Activated CD4-positive, alpha-beta T cell treated with anti-CD3 and anti-CD28 coated beads, Interleukin-10, Interleukin-2, amounts not matched to agents 100 ng/mL and 50 ng/mL, durations not matched to agents 16 hours and 8 hours (primary cell): ENCODE measurements around the gene SHISA7.
A peak's percentile ranks its signal among the peaks of the same experiment; 100 is the strongest.

Source experiments
- DNase-seq: peaks from one replicate; pipeline ENCODE4 v3.0.0-alpha.2; 2020

SHISA7 gene

DNA sequence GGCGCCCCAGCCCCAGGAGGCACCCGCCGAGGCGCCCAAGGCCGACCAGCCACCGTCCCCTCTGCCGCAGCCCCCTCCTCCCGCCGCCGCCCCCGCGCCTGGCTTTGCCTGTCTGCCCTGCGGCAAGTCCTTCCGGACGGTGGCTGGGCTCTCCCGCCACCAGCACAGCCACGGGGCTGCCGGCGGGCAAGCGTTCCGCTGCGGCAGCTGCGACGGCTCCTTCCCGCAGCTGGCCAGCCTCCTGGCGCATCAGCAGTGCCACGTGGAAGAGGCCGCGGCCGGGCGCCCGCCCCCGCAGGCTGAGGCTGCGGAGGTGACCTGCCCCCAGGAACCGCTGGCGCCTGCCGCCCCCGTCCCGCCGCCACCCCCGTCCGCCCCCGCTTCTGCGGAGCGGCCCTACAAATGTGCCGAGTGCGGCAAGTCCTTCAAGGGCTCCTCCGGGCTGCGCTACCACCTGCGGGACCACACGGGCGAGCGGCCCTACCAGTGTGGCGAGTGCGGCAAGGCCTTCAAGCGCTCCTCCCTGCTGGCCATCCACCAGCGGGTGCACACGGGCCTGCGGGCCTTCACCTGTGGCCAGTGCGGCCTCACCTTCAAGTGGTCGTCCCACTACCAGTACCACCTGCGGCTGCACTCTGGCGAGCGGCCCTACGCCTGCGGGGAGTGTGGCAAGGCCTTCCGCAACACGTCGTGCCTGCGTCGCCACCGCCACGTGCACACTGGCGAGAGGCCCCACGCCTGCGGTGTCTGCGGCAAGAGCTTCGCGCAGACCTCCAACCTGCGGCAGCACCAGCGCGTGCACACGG is 39.3 kb upstream of the SHISA7 start:
- no peak for DNase-seq

DNA sequence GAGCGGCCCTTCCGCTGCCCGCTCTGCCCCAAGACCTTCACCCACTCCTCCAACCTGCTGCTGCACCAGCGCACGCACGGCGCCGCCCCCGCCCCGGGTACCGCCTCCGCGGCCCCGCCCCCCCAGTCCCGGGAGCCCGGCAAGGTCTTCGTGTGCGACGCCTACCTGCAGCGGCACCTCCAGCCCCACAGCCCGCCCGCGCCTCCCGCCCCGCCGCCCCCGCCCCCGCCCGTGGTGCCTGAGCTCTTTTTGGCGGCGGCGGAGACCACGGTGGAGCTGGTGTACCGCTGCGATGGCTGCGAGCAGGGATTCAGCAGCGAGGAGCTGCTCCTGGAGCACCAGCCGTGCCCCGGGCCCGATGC is 38.7 kb upstream of the SHISA7 start:
- DNase-seq, result no peak

DNA sequence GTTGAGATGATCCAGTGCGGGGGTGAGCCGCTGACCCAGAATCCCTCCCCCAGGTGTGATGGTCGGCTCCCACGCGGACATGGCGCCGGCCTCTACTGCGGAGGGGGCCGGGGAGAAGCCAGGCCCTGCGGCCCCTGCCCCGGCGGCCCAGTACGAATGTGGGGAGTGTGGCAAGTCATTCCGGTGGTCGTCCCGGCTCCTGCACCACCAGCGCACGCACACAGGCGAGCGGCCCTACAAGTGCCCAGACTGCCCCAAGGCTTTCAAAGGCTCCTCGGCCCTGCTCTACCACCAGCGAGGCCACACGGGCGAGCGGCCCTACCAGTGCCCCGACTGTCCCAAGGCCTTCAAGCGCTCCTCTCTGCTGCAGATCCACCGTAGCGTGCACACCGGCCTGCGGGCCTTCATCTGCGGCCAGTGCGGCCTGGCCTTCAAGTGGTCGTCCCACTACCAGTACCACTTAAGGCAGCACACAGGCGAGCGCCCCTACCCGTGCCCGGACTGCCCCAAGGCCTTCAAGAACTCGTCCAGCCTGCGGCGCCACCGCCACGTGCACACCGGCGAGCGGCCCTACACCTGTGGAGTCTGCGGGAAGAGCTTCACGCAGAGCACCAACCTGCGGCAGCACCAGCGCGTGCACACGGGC is 38.2 kb upstream of the SHISA7 start:
- no peak for DNase-seq

DNA sequence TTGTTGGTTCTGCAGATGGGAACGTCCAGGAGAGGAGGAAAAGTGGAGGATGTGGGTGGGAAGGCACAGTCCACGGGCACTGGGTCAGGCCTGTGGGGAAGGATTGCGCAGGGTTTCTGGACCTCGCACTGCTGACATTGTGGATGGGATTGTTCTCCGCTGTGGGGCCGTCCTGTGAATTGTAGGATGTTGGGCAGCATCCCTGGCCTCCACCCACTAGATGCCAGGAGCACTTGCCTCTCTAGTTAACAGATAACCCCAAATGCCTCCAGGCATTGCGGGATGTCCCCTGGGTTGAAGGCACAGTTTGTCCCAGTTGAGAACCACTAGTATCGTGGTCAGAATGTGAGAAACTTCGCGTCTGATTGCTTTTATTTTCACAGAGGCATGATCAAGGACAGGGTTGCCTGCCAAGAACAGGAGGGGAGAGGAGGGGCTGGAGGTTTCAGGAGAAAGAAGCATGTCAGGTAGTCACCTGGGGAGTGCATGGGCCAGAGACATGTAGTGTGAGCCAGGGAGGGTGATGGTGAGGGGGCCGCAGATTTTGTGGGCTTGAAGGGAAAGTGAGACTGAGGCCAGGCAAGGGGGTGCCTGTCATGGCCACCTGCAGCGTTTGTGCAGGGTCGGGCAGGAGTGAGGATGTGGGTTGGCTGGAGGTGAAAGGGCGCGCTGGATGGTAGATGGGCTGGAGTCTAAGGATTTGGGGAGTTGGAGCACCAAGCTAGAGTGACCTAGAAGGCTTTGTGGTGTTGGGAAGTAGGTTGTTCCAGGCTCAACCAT is 36.5 kb upstream of the SHISA7 start:
- no peak for DNase-seq

DNA sequence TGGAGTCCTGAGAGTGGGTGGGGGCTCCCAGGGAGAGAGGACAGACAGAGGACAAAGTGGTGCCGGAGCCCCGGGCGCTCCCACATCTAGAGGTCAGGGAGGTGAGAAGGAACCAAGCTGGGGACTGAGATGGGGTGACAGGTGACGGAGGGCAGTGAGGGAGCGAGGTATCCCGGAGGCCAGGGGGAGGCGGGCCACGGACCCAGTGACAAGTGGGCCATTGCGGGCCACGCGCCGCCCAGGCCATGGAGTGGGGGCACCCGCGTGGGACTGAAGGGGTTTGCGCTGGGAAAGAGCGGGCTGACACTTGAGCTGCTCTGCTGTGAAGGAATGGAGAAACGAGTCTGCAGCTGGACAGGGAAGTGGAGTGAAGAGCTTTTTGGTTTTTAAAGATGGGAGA is 35.9 kb upstream of the SHISA7 start:
- no peak for DNase-seq

DNA sequence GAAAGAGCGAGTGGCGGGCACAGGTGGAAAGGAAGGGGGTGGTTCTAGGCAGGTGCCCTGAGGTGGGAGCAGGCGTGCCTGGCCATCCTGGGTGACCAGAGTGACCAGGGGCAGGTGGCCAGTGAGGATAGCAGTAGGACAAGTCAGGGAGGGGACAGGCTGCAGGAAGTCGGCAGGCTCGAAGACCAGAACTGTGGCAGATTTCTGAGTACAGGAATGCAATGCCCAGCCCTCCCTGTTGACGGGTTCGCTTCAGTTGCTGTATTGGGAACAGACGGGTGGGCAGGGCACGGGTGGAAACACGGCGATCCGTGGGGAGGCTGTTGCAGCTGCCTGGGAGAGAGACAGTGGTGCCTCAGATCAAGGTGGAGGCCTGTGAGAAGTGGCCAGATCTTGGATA is 35.3 kb upstream of the SHISA7 start:
- DNase-seq, result no peak

DNA sequence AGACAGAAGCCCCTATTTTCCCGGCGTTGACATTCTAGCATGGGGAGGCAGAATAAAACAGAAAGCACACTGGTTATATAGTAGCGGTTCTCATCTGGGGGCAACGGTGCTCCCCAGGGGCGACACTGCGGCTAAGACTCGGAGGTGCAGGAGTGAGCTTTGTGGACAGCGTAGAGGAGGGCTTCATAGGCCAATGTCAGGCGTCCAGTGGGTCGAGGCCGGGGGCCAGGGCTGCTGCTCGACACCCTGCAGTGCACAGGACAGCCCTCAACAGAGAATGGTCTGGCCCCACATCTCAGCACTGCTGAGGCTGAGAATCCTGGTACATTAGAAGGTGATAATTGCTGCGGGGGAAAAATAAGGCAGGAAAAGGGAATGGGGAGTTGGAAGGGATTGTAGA is 34.8 kb upstream of the SHISA7 start:
- DNase-seq, result no peak

DNA sequence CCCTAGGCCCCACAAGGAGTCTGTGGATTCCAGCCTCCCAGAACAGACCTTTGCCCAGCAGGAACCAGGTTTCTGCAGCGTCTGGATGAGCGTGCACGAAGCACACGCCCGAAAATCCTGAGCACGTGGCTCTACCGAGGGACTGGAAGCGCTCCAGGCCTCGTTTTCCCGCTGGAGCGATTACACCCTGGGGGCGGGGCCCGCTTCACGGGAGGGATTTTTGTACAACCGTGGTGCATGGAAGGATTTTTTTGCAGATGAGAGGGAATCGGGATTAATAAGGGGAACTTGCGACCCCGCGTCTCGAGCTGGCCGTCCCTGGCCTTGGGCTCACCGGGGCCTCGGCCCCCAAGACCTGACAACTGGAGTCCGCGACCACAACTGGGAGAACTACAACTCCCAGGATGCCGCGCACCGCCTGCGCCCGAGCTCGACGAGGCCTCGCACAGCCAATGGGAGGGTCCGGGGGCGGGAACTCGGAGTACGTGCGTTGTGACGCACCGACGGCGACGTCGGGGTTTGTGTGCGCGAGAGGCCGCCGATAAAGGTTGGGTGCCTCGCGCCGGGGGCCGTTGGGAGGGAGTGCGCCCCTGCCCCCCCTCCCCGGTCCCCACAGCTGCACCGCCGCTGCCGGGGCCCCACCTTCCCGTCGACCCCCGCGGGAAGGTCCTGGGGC is 33.1 kb upstream of the SHISA7 start, which contains the start of gene ZNF628:
Gene ZNF628, plus strand, starts transcription at position 518 of the 676 bp plus-strand sequence. CDS start 3,294 bp downstream, outside the sequence.
- DNase-seq, result peak; percentile 99

DNA sequence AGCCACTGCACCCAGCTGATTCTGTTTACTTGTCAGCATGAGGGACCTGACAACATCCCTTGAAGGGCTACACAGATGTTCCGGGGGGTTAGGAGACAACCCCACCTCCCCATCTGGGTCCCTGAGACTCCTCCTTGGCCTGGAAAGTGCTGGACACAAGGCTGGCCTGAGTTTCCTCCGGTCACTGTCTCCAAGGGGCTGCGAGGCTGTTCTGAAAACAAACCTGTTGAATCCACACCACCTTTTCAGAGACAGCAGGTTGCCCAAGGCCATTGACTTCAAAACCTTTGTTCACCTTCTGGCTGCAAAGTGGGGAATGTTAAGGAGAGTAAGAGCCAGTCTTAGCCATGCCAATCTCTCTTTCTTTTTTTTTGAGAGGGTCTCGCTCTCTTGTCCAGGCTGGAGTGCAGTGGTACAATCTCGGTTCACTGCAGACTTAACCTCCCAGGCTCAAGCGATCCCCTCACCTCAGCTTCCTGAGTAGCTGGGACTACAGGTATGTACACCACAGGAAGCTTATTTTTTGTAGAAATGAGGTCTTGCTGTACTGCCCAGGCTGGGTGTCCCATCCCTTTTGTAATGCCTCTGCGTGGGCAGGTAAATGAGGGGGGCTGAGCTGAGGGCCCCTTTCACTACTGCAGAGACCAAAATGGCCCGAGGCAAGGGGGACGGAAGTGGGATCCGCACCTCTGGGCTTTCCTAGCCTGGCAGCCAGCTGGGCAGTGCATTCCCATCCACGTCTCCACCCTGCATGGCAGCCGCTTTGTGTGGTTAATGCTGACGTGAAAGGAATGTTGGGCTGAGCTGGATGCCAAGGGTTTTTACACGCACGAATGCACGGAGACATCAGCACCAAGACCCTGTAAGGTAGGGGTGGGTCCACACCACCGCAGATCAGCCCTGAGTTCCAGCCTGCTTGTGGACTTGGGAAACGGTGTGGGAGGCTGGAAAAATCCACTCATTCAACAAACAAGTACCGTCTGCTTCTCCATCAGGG is 31.5 kb upstream of the SHISA7 start:
- no peak for DNase-seq

DNA sequence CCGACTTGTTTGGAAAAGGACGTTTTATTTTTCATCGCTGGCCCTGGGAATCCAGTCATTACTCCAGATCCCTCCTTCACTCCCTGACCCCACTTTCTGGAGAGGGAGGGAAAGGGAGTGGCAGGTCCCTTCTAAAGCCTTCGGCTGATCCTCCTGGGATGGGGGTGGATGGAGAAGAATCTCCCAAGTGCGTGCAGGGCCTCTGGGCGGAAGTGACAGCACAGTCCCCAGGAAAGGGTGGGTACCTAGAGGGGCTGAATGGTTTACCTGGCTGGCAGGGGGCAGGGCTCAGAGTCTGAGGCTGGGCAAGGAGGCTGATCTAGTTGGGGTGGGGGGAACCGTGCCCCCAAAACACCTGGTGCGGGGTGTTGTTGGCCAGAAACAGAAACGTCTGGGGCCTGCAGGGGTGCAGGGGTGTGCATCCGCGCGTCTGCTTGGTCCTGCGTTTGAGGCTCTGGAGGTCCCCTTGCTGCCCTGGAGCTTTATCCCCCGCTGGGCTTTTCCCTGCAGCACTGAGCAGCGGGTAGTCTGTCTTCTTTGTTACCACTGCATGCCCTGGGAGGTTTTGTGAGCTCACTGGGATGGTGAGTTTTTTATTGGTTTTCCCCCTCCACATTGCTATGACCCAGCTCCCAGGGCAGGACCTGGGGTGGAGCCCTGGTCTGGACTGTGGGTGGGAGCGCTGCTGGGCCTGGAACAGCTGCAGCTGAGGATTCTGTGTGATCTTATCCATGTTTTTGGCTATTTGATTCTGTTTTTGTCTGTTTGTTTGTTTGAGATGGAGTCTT is 30.3 kb upstream of the SHISA7 start:
- DNase-seq, result no peak

DNA sequence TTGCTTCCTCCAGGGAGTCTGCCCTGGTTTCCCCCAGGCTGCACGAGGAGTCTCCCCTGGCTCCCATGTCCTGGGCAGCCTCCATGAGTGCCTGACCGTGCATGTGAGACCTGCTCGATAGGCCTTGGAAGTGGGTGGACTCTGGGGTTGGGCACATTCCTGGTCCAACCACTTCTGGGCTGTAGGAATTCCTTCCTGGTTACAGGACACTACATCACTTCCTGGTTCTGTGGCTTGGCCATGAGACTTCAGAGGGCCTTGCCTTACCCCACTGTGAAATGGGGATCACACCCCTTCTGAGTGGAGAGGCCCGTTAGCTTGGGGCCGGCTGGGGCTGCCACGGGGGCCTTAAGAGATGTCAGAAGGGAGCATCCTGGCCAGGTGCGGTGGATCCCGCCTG is 29.4 kb upstream of the SHISA7 start:
- no peak for DNase-seq

DNA sequence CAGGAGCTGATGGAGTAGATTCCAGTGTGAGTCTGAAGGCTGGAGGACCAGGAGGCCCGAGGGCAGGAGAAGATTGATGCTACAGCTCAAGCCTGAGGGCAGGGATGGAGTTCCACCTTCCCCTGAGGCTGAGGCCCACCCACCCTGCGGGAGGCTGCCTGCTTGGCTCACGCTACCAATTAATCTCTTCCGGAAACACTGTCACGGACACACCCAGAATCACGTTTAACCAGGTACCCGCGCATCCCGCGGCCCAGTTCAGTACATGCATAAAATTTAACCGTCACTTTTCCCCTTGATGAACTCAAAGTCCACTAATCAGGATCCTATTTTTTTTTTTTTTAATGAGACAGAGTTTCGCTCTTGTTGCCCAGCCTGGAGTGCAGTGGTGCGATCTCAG is 28.2 kb upstream of the SHISA7 start:
- DNase-seq, result no peak

DNA sequence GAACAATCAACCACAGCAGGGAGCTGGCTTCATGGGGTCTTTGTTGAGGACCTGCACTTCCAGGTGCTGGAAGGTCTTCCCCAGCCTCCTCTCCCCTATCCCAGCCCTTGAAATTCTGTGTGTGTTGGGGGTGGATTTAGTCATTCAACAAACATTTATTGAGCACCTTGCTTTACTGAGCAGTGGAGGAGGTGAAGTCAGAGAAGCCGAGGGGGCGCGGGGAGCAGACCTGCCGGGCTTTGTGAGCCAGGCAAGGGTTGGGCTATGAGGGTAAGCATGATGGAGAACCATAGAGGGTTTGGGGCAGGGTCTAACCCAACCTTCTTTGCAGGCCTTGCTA is 24.9 kb upstream of the SHISA7 start:
- DNase-seq, result no peak

DNA sequence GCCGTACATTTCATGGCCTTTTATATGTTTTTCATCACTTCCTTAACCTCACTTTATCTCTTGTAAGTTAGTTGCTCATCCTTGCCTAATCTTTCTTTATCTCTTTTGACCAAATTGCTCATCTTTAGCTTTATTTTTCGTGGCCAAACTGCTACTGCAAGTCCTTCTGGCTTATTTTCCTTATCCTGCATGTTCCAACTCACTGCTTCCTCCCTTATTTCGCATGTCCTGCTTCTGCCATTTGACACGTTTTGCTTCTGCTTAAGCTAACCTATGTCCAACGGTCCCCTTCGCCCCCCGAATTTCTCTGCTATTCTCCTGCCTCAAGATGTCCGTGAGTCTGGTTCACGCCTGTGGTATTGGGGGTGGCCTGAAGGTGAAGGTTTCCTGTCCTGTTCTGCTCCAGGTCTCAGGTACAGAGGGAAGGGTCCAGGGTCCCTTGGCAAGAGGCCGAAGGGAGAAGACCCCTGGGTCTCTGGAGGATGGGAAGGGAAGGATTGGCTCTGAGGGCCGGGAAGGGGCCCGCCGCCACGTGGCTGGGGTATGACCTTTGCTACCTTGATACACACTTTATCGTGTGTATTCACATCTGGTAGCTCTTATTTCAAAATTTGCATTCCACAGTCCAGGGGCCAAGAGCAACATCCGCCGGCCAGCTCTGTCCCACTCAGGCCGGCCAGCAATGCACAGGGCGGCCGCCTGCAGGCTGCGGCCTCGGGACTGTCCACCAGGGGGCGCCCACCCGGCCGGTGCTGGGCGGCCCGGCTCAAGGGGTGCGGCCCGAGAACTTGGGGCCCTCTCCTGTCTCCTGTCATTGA is 24.3 kb upstream of the SHISA7 start:
- peak; percentile 74 for DNase-seq

DNA sequence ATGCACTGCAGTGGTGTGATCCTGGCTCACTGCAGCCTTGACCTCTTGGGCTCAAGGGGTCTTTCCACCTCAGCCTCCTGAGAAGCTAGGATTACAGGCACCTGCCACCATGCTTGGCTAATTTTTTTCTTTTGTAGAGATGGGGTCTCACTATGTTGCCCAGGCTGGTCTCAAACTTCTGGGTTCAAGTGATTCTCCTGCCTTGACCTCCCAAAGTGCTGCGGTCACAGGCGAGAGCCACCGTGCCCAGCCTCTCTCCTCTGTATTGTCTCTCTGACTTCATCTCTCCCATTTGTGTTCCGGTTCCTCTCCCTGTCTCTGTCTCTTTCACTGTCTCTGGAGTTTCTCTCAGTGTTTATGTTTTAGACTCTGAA is 23.1 kb upstream of the SHISA7 start:
- DNase-seq, result no peak

DNA sequence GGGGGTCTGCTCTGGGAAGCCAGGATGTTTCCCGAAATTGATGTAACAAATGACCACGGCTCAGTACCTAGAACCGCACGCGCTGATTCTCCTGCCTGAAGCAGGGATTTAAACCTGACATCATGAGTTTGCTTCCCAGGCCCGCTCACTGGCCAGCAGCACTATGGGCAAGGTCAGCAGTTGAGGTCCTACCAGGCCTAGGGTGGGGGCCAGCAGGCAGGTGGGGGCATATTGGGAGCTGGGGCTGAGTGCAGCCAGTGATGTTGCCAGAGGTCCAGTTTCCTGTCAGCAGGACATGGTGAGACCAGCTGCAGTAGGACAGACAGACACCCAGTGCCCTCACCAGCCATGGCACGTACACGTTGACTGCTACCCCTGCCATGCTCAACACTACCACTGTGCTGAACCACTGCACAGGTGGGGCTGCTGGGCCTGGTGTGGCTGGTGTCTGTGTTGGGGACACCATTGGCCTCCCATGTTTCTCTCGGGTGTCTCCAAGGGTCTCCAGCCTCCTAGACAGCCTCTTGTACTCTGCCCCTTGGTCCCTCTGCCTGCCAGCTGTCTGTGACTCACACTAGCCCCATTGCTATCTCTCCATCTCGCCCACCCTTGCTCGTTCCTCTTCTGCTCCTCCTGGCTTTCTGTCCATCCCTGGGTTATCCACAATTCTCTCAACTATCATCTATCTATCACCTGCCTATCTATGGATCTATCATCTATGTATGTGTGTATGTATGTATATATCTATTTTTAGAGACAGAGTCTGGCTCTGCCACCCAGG is 22.6 kb upstream of the SHISA7 start:
- DNase-seq, result no peak

DNA sequence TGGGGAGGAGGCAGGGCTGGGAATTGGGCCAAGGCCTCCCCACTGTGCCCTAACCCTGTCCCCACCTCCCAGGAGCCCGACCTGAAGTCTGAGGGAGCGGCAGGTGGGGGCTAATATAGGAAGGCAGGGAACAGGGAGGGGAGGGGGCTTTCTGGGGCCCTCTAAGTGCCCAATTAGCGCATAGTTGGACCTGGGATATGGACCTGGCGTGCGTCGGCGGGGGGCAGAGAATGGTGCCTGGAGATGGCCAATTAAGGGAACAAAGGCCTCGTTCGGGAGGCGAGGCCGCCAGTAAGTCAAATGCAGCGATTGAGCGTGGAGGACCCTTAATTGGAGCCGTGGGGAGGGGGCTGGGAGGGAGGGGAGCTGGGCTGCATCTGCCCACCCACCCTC is 21.6 kb upstream of the SHISA7 start, which contains the start of gene C19orf85:
Gene C19orf85, minus strand, starts transcription at position 90 of the 393 bp plus-strand sequence. CDS start 197 bp downstream, outside the sequence.
- DNase-seq, result no peak

DNA sequence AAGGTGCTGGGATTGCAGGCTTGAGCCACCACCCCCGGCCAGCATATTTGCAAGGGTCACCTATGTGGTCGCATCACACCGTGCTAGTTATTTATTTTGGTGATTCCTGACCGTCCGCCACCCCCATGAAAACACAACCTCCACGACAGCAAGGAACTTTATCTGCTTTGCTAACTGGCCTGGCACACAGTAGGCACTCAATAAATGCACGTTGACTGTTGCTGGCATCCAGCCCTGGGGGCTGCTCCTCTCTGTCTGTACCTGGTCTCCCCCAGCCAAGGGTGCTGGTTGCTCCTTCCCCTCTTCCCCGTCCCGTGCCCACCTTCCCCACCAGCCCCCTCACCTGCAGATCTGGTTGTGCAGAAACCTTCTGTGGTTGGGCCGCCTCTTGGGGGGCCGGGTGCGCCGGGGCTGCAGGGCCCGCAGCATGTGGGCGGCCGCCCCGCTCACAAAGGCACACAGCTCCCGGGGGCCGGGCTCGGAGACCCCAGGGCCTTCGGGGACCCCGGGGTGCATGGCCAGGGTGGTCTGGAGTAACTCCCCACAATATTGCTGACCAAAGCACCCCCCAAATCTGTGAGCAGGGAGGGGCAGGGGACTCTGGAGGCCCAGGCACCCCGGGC is 21.1 kb upstream of the SHISA7 start:
- DNase-seq, result no peak

DNA sequence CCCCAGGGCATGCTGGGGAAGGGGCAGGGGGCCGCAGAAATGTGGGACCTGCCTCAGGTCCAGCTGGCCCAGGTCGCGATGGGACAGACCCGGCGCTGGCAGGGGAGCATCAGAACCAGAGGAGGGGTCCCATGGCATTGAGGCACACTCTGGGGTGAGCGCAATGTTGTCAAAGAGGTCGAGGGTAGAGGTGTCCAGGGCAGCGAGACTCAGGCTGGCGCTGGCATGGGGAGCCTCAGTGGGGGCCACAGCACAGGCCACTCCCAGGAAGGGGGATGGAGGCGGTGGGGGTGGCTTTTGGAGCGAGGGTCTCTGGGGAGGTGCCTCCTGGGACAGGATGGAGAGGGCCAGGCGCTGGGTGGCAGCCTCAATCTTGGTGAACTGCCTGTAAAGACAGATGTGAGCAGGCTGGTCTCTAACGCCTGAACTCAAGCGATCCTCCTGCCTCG is 20.5 kb upstream of the SHISA7 start:
- DNase-seq, result no peak
